ENCODE measurements around the gene DENND2A.

DNA sequence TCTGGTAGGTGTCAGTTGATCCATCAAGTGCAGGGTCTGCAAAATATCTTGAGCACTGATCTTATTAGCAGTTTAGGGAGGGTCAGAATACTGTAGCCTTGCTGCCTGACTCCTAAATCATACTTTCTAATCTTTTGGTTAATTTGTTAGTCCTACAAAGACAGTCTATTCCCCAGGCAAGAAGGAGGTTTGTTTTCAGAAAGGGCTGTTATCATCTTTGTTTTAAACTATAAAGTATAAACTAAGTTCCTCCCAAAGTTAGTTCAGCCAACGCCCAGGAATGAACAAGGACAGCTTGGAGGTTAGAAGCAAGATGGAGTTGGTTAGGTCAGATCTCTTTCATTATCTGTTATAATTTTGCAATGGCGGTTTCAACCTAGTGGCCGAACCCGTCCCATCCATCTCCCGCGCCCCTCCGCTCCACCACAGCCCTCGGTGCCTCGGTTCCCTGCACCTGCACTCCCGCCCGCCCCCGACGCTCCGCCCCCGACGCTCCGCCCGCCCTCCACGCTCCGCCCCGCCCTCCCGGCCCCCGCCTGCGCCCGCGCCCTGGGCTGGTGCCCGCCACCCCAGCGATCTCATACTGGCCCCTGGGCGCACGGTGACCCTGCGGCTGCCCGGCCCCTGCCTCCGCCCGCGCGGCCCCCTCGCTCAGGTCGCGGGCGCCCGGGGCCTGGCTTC is 31.9 kb upstream of the DENND2A start, which contains the start of gene ADCK2:
- no peak for TF ChIP-seq POLR2A (IDR thresholded peaks at IDR 0.05; ENCODE audit: low read depth, low read length)
- TF ChIP-seq POLR2AphosphoS5 (IDR thresholded peaks at IDR 0.05; ENCODE audit: low read depth, low read length): no peak
- TF ChIP-seq TAF1 (IDR thresholded peaks at IDR 0.05; ENCODE audit: low read depth, low read length): no peak
- no peak for TF ChIP-seq POU2F2 (IDR thresholded peaks at IDR 0.05; ENCODE audit: low read depth, low read length)
- TF ChIP-seq PAX5 (IDR thresholded peaks at IDR 0.05; ENCODE audit: insufficient read depth, low read length, severe bottlenecking): no peak
- no peak for TF ChIP-seq SPI1 (IDR thresholded peaks at IDR 0.05; ENCODE audit: low read depth, low read length)
